ENCODE data around the gene LSM12. TPM values are rescaled to one million over a fixed set of nuclear protein-coding genes. Genes with fewer than 3 reads are reported as not detected.
"Not testable (repeated sequence)": the region's sequence is repeated elsewhere in the genome, so short reads cannot be mapped to it uniquely, and the experiment has no call there.

Gene LSM12
- total RNA-seq, 1 donor from 2014 or later: 41.8 TPM

GRCh38 chr17:44075598-44076293, 9.3 kb upstream of the LSM12 start:
- ATAC-seq: no peak

GRCh38 chr17:44074911-44075285, 8.4 kb upstream of the LSM12 start:
- ATAC-seq: no peak

- no peak for ATAC-seq
Measured at GRCh38 chr17:44074231-44074910, 7.9 kb upstream of the LSM12 start.

GRCh38 chr17:44071772-44072171, 5.3 kb upstream of the LSM12 start:
- peak; percentile 65 for ATAC-seq

GRCh38 chr17:44071198-44071520, 4.7 kb upstream of the LSM12 start:
- no peak for ATAC-seq

GRCh38 chr17:44070455-44071197, 4.2 kb upstream of the LSM12 start, which contains the start of gene G6PC3:
TSS of gene G6PC3 (plus strand) at chr17:44070735. CDS start at chr17:44070966, 231 bp downstream.
- peak; percentile 80 for ATAC-seq

- no peak for ATAC-seq
Measured at GRCh38 chr17:44069974-44070454, 3.5 kb upstream of the LSM12 start.

- ATAC-seq: no peak
Measured at GRCh38 chr17:44067545-44067940, 1.1 kb upstream of the LSM12 start.

GRCh38 chr17:44065668-44066203, 735 bp downstream of the LSM12 start:
- peak; percentile 4 for ATAC-seq

GRCh38 chr17:44063704-44064639, 2.5 kb downstream of the LSM12 start:
- no peak for ATAC-seq

GRCh38 chr17:44062871-44063270, 3.6 kb downstream of the LSM12 start:
- no peak for ATAC-seq

GRCh38 chr17:44061446-44061845, 5.0 kb downstream of the LSM12 start:
- ATAC-seq: no peak

GRCh38 chr17:44059101-44059892, 7.2 kb downstream of the LSM12 start:
- ATAC-seq: no peak

- ATAC-seq: no peak
Measured at GRCh38 chr17:44053125-44053872, 13.2 kb downstream of the LSM12 start.

- no peak for ATAC-seq
Measured at GRCh38 chr17:44049294-44050060, 17.0 kb downstream of the LSM12 start.

- not testable (repeated sequence) for ATAC-seq
Measured at GRCh38 chr17:44046893-44047292, 19.6 kb downstream of the LSM12 start.

- ATAC-seq: no peak
Measured at GRCh38 chr17:44045486-44045885, 21.0 kb downstream of the LSM12 start.

- ATAC-seq: peak; percentile 24
Measured at GRCh38 chr17:44044071-44044470, 22.4 kb downstream of the LSM12 start.

GRCh38 chr17:44043272-44043696, 23.2 kb downstream of the LSM12 start:
- ATAC-seq: no peak

All from esophagus mucosa (tissue), 1 donor.